Fibroblast of the conjunctiva (primary cell): ENCODE measurements around the gene SBK2.
A peak's percentile ranks its signal among the peaks of the same experiment; 100 is the strongest.
"Not testable (repeated sequence)": the region's sequence is repeated elsewhere in the genome, so short reads cannot be mapped to it uniquely, and the experiment has no call there.

Experiments
- DNase-seq: peaks from one replicate; pipeline ENCODE4 v3.0.0-alpha.2; 2010; ENCODE audit warnings: low read depth

The SBK2 gene

GRCh38 chr19:55535173-55535964 is 1.6 kb downstream of the SBK2 start:
- no peak for DNase-seq

GRCh38 chr19:55534280-55534679 is 2.7 kb downstream of the SBK2 start:
- DNase-seq, result not testable (repeated sequence)

GRCh38 chr19:55530996-55531395 is 5.9 kb downstream of the SBK2 start:
- DNase-seq, result no peak

- no peak for DNase-seq
Observed at GRCh38 chr19:55529636-55530234, 7.2 kb downstream of the SBK2 start.

- no peak for DNase-seq
Observed at GRCh38 chr19:55528030-55528803, 8.7 kb downstream of the SBK2 start.

GRCh38 chr19:55527197-55528029 is 9.5 kb downstream of the SBK2 start:
- no peak for DNase-seq

GRCh38 chr19:55526216-55527196 is 10.4 kb downstream of the SBK2 start:
- DNase-seq, result peak; percentile 14

- no peak for DNase-seq
Observed at GRCh38 chr19:55525289-55526101, 11.4 kb downstream of the SBK2 start.

- no peak for DNase-seq
Observed at GRCh38 chr19:55520691-55521292, 16.1 kb downstream of the SBK2 start.

- peak; percentile 36 for DNase-seq
Observed at GRCh38 chr19:55519451-55520311, 17.3 kb downstream of the SBK2 start.

GRCh38 chr19:55516878-55517620 is 19.9 kb downstream of the SBK2 start:
- peak; percentile 89 for DNase-seq

- DNase-seq, result no peak
Observed at GRCh38 chr19:55508120-55508519, 28.8 kb downstream of the SBK2 start.

GRCh38 chr19:55504981-55505380 is 32.0 kb downstream of the SBK2 start:
- DNase-seq, result no peak

GRCh38 chr19:55504252-55504603 is 32.7 kb downstream of the SBK2 start:
- DNase-seq, result no peak

GRCh38 chr19:55503502-55504251 is 33.3 kb downstream of the SBK2 start:
- peak; percentile 76 for DNase-seq

GRCh38 chr19:55503157-55503501 is 33.8 kb downstream of the SBK2 start:
- DNase-seq, result no peak
